HUES48 (cell line): ENCODE data around the gene HEBP2.
A peak's percentile ranks its signal among the peaks of the same experiment; 100 is the strongest.

Source experiments
- H3K27ac ChIP-seq: one replicate; pipeline ENCODE4 v1.7.0; 2013; ENCODE audit warnings: low read depth, low read length, inconsistent platforms
- H3K27me3 ChIP-seq: 2 replicates; pipeline ENCODE4 v1.6.1; 2013; ENCODE audit warnings: mild to moderate bottlenecking, low read length; ENCODE audit not compliant: control insufficient read depth, insufficient read depth
- H3K36me3 ChIP-seq: 2 replicates; pipeline ENCODE4 v1.6.1; 2013; ENCODE audit warnings: low read length; ENCODE audit not compliant: control insufficient read depth, insufficient read depth
- H3K4me1 ChIP-seq: 2 replicates; pipeline ENCODE4 v1.6.1; 2013; ENCODE audit warnings: mild to moderate bottlenecking, low read length; ENCODE audit not compliant: control insufficient read depth, insufficient read depth
- H3K4me3 ChIP-seq: 2 replicates; pipeline ENCODE4 v1.5.1; 2013; ENCODE audit warnings: mild to moderate bottlenecking, low read depth, low read length
- H3K9ac ChIP-seq: 2 replicates; pipeline ENCODE4 v1.6.1; 2013; ENCODE audit warnings: mild to moderate bottlenecking, low read depth, low read length, moderate library complexity
- H3K9me3 ChIP-seq: 2 replicates; pipeline ENCODE4 v1.6.1; 2013; ENCODE audit warnings: low read length; ENCODE audit not compliant: control insufficient read depth, insufficient read depth

The HEBP2 gene

GRCh38 chr6:138401960-138402837 lies 1.8 kb upstream of the HEBP2 start:
- H3K9me3 ChIP-seq, result no peaks in the 10 kb centered on the region
- H3K27me3 ChIP-seq, result no peaks in the 10 kb centered on the region
- H3K4me3 ChIP-seq, result no peak overlapping the region
- no peak overlapping the region for H3K9ac ChIP-seq
- peaks cover 6% of the 10 kb centered on the region for H3K4me1 ChIP-seq
- H3K27ac ChIP-seq, result no peak overlapping the region
- H3K36me3 ChIP-seq, result peaks cover 19% of the 10 kb centered on the region

- H3K9ac ChIP-seq, result no peak overlapping the region
- H3K4me3 ChIP-seq, result peak overlapping the region; percentile 93; the same call in 1 of the 2 replicates
- no peaks in the 10 kb centered on the region for H3K27me3 ChIP-seq
- no peak overlapping the region for H3K27ac ChIP-seq
- peaks cover 6% of the 10 kb centered on the region for H3K4me1 ChIP-seq
- peaks cover 25% of the 10 kb centered on the region for H3K36me3 ChIP-seq
- H3K9me3 ChIP-seq, result no peaks in the 10 kb centered on the region
Observed at GRCh38 chr6:138402838-138403187, 1.2 kb upstream of the HEBP2 start.

- peaks cover 6% of the 10 kb centered on the region for H3K4me1 ChIP-seq
- peaks cover 30% of the 10 kb centered on the region for H3K36me3 ChIP-seq
- peak overlapping the region; percentile 90 for H3K27ac ChIP-seq
- no peaks in the 10 kb centered on the region for H3K27me3 ChIP-seq
- peak overlapping the region; percentile 73 for H3K9ac ChIP-seq
- H3K9me3 ChIP-seq, result no peaks in the 10 kb centered on the region
- H3K4me3 ChIP-seq, result peak overlapping the region; percentile 93
Observed at GRCh38 chr6:138403324-138403800, 661 bp upstream of the HEBP2 start.

GRCh38 chr6:138404666-138405337 lies 779 bp downstream of the HEBP2 start:
- H3K9me3 ChIP-seq, result no peaks in the 10 kb centered on the region
- peaks cover 45% of the 10 kb centered on the region for H3K36me3 ChIP-seq

GRCh38 chr6:138405816-138406413 lies 1.9 kb downstream of the HEBP2 start:
- peaks cover 56% of the 10 kb centered on the region for H3K36me3 ChIP-seq
- no peaks in the 10 kb centered on the region for H3K27me3 ChIP-seq
- no peak overlapping the region for H3K27ac ChIP-seq
- H3K4me1 ChIP-seq, result peaks cover 6% of the 10 kb centered on the region
- H3K9ac ChIP-seq, result no peak overlapping the region
- no peak overlapping the region; the same call in 1 of the 2 replicates for H3K4me3 ChIP-seq
- H3K9me3 ChIP-seq, result no peaks in the 10 kb centered on the region

More at GRCh38 chr6:138404666-138405337, 779 bp downstream of the HEBP2 start:
- Histone ChIP-seq H3K4me3 (peak overlapping the region; percentile 93), H3K27me3 (no peaks in the 10 kb centered on the region), H3K9ac (peak overlapping the region; percentile 71), H3K4me1 (peaks cover 6% of the 10 kb centered on the region), H3K27ac (peak overlapping the region; percentile 57)

- Histone ChIP-seq H3K4me3 (no peak overlapping the region), H3K9ac (no peak overlapping the region), H3K4me1 (peaks cover 6% of the 10 kb centered on the region), H3K27ac (no peak overlapping the region), H3K9me3 (no peaks in the 10 kb centered on the region), H3K36me3 (peaks cover 59% of the 10 kb centered on the region), H3K27me3 (no peaks in the 10 kb centered on the region)
Observed at GRCh38 chr6:138406443-138406842, 2.4 kb downstream of the HEBP2 start.

GRCh38 chr6:138410048-138410735 lies 6.2 kb downstream of the HEBP2 start:
- H3K27me3 ChIP-seq, result no peaks in the 10 kb centered on the region
- H3K36me3 ChIP-seq, result peaks cover 91% of the 10 kb centered on the region
- H3K27ac ChIP-seq, result no peak overlapping the region
- H3K4me3 ChIP-seq, result no peak overlapping the region
- no peak overlapping the region for H3K9ac ChIP-seq
- H3K9me3 ChIP-seq, result no peaks in the 10 kb centered on the region
- H3K4me1 ChIP-seq, result peaks cover 3% of the 10 kb centered on the region

- H3K9ac ChIP-seq, result no peak overlapping the region
- peaks cover 87% of the 10 kb centered on the region for H3K36me3 ChIP-seq
- no peaks in the 10 kb centered on the region for H3K9me3 ChIP-seq
- no peak overlapping the region for H3K4me3 ChIP-seq
- no peaks in the 10 kb centered on the region for H3K4me1 ChIP-seq
- H3K27me3 ChIP-seq, result no peaks in the 10 kb centered on the region
- H3K27ac ChIP-seq, result no peak overlapping the region
Observed at GRCh38 chr6:138410972-138411880, 7.2 kb downstream of the HEBP2 start.

GRCh38 chr6:138415125-138415524 lies 11.1 kb downstream of the HEBP2 start:
- Histone ChIP-seq H3K4me1 (no peaks in the 10 kb centered on the region), H3K9me3 (no peaks in the 10 kb centered on the region), H3K4me3 (no peak overlapping the region), H3K27me3 (no peaks in the 10 kb centered on the region), H3K27ac (no peak overlapping the region), H3K36me3 (peaks cover 48% of the 10 kb centered on the region), H3K9ac (no peak overlapping the region)

GRCh38 chr6:138416206-138416605 lies 12.2 kb downstream of the HEBP2 start:
- H3K4me3 ChIP-seq, result no peak overlapping the region
- peaks cover 37% of the 10 kb centered on the region for H3K36me3 ChIP-seq
- no peak overlapping the region for H3K9ac ChIP-seq
- H3K27me3 ChIP-seq, result no peaks in the 10 kb centered on the region
- no peaks in the 10 kb centered on the region for H3K9me3 ChIP-seq
- no peaks in the 10 kb centered on the region for H3K4me1 ChIP-seq
- no peak overlapping the region for H3K27ac ChIP-seq
